ENCODE data around the gene BRSK2. TPM values are rescaled to one million over a fixed set of nuclear protein-coding genes. Genes with fewer than 3 reads are reported as not detected.

Gene BRSK2
- total RNA-seq, 2 donors from 2014 or later = 0.53 to 0.79 TPM

GRCh38 chr11:1455763-1456060 lies 66.0 kb downstream of the BRSK2 start:
- DNase-seq = no peak
- ATAC-seq = no peak
- intact Hi-C loops (cut with DNase I, micrococcal nuclease) = loop anchor here in 1 of 2 donors (10.0 kb wide), 1 partner anchor 59 kb away; no protein-coding TSS in a partner anchor

- DNase-seq = no peak
- intact Hi-C loops (cut with DNase I, micrococcal nuclease) = loop anchor here in 1 of 2 donors (10.0 kb wide), 1 partner anchor 59 kb away; no protein-coding TSS in a partner anchor
- no peak for ATAC-seq
These were observed 66.4 kb downstream of the BRSK2 start for GRCh38 chr11:1456176-1456575.

GRCh38 chr11:1456596-1457325 lies 67.0 kb downstream of the BRSK2 start:
- intact Hi-C loops (cut with DNase I, micrococcal nuclease) = loop anchor here in 1 of 2 donors (10.0 kb wide), 1 partner anchor 58 kb away; no protein-coding TSS in a partner anchor
- DNase-seq = no peak
- no peak for ATAC-seq

DNA sequence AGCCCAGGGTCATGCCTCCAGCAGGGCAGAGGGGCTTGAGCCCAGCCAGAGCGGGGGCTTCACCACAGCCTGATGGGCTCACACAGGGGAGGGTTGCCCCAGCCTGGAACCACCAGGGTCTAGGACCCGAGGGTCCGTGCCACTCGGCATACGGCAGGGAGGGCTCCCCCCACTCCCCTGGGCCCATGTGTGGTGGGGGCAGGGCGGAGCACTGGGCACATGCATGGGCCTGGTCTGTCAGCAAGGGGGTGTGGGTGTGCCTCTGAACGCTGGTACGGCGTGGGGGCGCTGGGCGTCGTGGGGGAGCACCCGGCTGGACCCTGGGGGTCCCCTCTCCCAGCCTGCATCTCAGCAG lies 67.6 kb downstream of the BRSK2 start:
- ATAC-seq (no peak), DNase-seq (no peak)
- intact Hi-C loops (cut with DNase I, micrococcal nuclease) = loop anchor here in 1 of 2 donors (10.0 kb wide), 1 partner anchor 57 kb away; no protein-coding TSS in a partner anchor

GRCh38 chr11:1457856-1458255 lies 68.1 kb downstream of the BRSK2 start:
- intact Hi-C loops (cut with DNase I, micrococcal nuclease) = loop anchor here in 1 of 2 donors (10.0 kb wide), 1 partner anchor 57 kb away; no protein-coding TSS in a partner anchor
- ATAC-seq = no peak
- DNase-seq = no peak

DNA sequence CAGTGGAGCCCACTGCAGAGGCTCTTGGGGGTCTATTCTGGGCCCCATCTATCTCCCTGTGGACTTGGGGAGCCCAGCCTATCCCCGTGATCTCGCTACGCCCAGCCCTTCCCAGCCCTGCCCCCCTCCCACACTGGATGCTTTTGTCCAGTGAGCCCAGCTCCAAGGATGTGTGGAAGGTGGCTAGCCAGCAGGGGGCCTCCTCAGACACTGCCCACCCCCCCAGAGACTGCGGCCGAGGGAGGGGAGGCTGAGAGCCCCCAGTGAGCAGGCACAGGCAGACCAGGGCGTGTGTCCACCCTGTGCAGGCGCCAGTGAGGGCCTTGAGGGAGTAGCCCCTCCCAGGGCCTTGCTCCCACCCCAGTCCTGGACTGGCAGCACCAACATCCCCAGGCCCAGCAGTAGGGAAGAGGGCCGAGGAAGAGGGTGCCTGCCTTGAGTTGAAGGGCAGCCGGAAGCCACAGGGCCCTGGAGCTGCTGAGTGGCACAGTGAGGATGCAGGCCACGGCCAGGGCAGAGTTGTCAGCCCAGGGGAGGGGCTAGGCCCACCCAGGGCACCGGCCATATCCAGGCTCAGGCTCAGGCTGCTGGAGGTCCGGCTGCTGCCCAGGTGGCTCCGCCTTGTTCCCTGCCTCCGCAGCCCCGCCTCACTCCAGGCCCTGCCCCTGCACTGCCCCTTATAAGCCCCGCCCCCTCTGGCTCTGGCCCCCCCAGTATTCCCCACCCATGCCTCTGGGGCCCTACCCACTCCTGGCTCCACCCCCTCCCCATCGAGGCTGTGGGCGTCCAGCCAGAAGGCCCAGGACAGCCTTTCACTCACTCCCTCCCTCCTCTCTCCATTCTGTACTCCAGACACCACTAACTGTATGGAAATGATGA lies 68.8 kb downstream of the BRSK2 start:
- intact Hi-C loops (cut with DNase I, micrococcal nuclease) = loop anchor here in 1 of 2 donors (10.0 kb wide), 1 partner anchor 56 kb away; no protein-coding TSS in a partner anchor
- peak; percentile 73 for ATAC-seq
- peak; percentile 76 to 77 for DNase-seq

GRCh38 chr11:1459219-1459575 lies 69.5 kb downstream of the BRSK2 start:
- DNase-seq (no peak), ATAC-seq (peak; percentile 11)
- intact Hi-C loops (cut with DNase I, micrococcal nuclease) = loop anchor here in 1 of 2 donors (10.0 kb wide), 1 partner anchor 56 kb away; no protein-coding TSS in a partner anchor

DNA sequence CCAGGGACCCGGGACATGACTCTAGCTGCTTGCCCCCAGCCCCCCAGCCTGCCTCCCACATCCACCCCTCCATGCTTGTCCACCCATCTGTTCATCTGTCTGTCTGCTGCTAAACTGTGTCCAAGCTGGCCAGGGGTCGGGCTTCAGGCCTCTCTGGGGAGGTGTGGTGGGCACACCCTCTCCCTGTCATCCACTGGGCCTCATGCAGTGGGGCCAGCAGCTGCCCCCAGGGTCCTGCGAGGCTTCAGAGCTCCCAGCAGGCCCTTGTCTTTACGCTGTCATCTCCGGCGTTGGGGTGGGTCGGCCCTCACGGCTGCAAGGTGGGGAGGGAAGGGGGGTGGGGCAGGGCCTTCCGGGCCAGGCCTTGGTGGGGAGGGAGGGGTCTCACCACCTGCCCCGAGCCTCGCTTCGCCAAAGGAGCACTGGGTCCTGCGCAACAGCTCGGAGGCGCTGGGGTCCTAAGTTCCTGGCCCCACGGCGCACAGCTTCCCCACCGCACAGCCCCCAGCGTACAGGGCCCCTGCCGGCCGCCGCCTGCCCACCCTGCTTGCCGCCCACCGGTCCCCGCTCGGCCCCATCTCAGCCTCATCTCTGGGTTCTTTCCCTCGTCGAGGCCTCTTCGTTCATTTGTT lies 70.1 kb downstream of the BRSK2 start:
- intact Hi-C loops (cut with DNase I, micrococcal nuclease) = loop anchor here in 1 of 2 donors (10.0 kb wide), 1 partner anchor 55 kb away; no protein-coding TSS in a partner anchor
- no peak for DNase-seq
- ATAC-seq = no peak

DNA sequence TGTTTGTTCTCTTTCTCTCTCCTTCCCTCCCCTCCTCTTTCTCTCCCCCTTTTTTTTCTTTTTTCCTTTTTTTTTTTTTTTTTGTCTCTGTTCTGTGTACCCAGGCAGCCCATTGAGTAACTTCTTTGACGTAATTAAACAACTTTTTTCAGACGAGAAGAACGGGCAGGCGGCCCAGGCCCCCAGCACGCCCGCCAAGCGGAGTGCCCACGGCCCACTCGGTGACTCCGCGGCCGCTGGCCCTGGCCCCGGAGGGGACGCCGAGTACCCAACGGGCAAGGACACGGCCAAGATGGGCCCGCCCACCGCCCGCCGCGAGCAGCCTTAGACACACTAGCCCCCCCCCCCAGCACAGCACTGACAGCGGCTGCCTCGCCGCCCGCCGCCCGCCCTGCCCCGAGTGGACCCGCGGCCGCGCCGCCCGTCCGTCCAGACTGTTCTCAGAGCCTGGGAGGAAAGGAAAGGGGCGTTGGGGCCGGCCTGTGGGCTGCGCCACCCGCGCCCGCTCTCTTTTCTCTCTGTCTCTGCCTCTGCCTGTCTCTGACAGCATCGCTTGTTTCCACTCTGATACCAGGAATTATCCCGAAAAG lies 70.8 kb downstream of the BRSK2 start:
- DNase-seq (peak; percentile 37 to 57), ATAC-seq (no peak)
- intact Hi-C loops (cut with DNase I, micrococcal nuclease) = no loop called here

DNA sequence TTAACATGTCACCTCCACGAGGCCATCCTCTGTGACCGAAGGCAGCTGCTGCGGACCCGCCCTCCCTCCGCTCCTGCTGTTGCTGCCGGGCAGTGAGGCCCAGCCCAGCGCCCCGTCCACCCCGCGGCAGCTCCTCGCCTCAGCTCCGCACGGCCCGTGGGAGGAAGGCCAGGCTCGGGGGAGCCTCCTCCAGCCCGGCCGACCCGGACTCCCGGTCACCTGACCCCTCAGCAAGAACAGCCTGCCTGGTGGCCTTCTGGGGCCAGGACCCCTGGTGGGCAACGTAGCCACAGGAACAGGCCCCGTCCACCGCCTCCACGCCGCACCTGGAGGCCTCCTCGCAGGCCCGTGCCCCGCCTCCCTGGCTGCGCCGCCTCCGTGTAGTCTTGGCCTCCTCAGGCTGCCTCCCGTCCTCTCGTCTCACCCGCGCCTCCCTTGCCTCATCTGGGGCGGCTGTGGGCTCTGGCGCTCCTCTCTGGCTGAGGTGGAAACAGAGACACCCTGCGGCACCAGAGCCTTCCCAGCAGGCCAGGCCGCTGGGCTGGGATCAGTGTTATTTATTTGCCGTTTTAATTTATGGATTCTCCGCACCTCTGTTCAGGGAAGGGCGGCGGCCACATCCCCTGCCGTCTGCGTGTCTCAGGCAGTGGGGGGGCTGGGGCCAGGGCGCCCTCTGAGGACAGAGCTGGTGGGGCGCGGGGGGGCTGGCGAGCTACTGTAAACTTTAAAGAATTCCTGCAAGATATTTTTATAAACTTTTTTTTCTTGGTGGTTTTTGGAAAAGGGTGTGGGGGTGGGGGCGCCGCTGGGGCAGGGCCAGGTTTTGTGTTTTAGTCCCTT lies 71.5 kb downstream of the BRSK2 start:
- peak in 1 of 2 donors; percentile 58 for DNase-seq
- ATAC-seq = no peak
- intact Hi-C loops (cut with DNase I, micrococcal nuclease) = no loop called here

DNA sequence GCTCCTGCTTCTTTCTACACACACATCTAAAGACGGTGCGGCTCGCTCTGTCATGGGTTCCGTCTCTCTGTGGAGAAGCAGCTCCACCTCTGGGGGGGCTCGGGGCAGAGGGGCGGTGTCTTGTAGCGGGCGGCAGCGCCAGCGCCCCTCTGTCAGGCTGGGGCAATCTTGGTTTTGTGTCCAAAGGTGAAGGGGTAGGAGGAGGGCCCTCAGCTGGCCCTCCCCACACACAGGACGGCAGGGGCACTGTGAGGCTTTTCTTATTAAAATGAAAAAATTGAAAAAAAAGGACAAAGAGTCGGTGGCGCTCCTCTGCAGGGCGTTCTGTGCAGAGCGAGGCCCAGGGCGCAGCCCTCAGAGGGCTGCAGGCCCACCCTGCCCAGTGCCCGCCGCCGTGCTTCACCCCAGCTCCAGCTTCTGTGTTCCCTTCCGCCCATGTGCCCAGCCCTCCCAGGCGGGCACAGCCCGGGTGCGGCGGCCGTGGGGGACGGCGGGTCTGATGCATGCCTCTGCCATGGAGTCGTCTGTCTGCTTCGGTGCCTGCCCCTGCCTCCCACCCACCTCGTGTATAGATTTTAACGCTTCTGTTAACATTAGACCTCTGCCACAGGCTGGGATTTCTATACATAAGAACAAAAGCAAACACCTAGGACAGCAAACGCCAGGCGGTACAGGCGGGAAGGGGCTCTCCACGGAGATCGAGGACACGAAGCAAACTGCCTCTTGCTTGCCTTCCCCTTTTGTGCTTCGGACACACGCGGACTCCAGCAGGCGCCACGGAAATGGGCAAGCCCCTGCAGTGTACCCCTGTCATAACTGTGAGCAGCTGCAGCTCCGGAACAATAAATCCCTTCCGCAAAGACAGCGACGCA lies 72.3 kb downstream of the BRSK2 start:
- DNase-seq (no peak), ATAC-seq (no peak)
- intact Hi-C loops (cut with DNase I, micrococcal nuclease) = no loop called here

DNA sequence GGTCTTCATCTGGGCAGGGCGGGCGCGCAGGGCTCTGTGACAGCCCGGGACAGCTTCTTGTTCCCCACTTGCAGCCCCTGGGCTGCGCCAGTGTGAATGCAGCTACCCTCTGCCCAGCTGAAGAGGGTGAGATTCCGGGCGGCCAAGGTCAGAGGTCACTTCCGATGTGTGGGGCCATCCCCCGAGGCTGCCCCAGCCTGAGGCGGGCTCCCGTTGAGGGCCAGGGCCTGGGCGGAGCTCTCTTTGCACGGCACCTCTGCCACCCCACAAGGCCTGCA lies 72.9 kb downstream of the BRSK2 start:
- intact Hi-C loops (cut with DNase I, micrococcal nuclease) = no loop called here
- DNase-seq (no peak), ATAC-seq (no peak)

GRCh38 chr11:1463056-1463455 lies 73.3 kb downstream of the BRSK2 start:
- DNase-seq (no peak), ATAC-seq (no peak)
- intact Hi-C loops (cut with DNase I, micrococcal nuclease) = no loop called here

- no peak for DNase-seq
- no peak for ATAC-seq
- intact Hi-C loops (cut with DNase I, micrococcal nuclease) = no loop called here
These were observed 77.0 kb downstream of the BRSK2 start for GRCh38 chr11:1466784-1467183.

GRCh38 chr11:1467270-1467669 lies 77.5 kb downstream of the BRSK2 start:
- intact Hi-C loops (cut with DNase I, micrococcal nuclease) = no loop called here
- no peak for DNase-seq
- ATAC-seq = no peak

- intact Hi-C loops (cut with DNase I, micrococcal nuclease) = no loop called here
- DNase-seq (no peak), ATAC-seq (no peak)
These were observed 78.3 kb downstream of the BRSK2 start for GRCh38 chr11:1468002-1468401.

- DNase-seq (no peak), ATAC-seq (no peak)
- intact Hi-C loops (cut with DNase I, micrococcal nuclease) = no loop called here
These were observed 78.8 kb downstream of the BRSK2 start for GRCh38 chr11:1468473-1469066.
